MCF 10A (cell line): ENCODE data around the gene PPT2. TPM values are rescaled to one million over a fixed set of nuclear protein-coding genes. Genes with fewer than 3 reads are reported as not detected.
A peak's percentile ranks its signal among the peaks of the same experiment; 100 is the strongest.

Source experiments
- BruUV-seq: library from RNA; stranded (reverse); fragments of 400-500 nt; replicated peaks from 2 replicates; lab custom pipeline; 2021; lab: Mats Ljungman, UMichigan
- CTCF ChIA-PET: fragments of 300-600 bp; sonication (Branson Sonifier 250); formaldehyde crosslinking; extraction: SDS; loops from one replicate; lab custom pipeline; 2021; ENCODE audit warnings: antibody characterized with exemption, inconsistent platforms; lab: Yijun Ruan, JAX
- POLR2A ChIA-PET: fragments of 300-600, 350-650 bp; sonication (Branson Sonifier 250); formaldehyde crosslinking; extraction: SDS; loops from one replicate; lab custom pipeline; 2020; ENCODE audit warnings: antibody characterized with exemption, inconsistent platforms; lab: Yijun Ruan, JAX
- DNase-seq: peaks from one replicate; pipeline ENCODE4 v3.0.0-alpha.2; 2018; ENCODE audit not compliant: unreplicated experiment
- H3K27ac Mint-ChIP-seq: one replicate; pipeline ENCODE4 v1.8.0; 2022; ENCODE audit warnings: mild to moderate bottlenecking, low read depth, mixed read lengths; ENCODE audit not compliant: unreplicated experiment
- H3K27me3 Mint-ChIP-seq: one replicate; pipeline ENCODE4 v1.8.0; 2022; ENCODE audit warnings: mixed read lengths; ENCODE audit not compliant: insufficient read depth, unreplicated experiment
- H3K36me3 Mint-ChIP-seq: one replicate; pipeline ENCODE4 v1.8.0; 2022; ENCODE audit warnings: mild to moderate bottlenecking, moderate library complexity, mixed read lengths; ENCODE audit not compliant: insufficient read depth, unreplicated experiment
- H3K4me1 Mint-ChIP-seq: one replicate; pipeline ENCODE4 v1.8.0; 2022; ENCODE audit warnings: mixed read lengths; ENCODE audit not compliant: insufficient read depth, unreplicated experiment
- H3K4me3 Mint-ChIP-seq: one replicate; pipeline ENCODE4 v1.8.0; 2022; ENCODE audit warnings: mild to moderate bottlenecking, moderate library complexity, mixed read lengths; ENCODE audit not compliant: unreplicated experiment
- H3K9me3 Mint-ChIP-seq: one replicate; pipeline ENCODE4 v1.8.0; 2022; ENCODE audit warnings: mixed read lengths; ENCODE audit not compliant: unreplicated experiment
- intact Hi-C: fragments of 100-400 bp; cut with micrococcal nuclease; formaldehyde crosslinking; loops from 2 replicates; pipeline ENCODE4 v1.14.1; 2022
- total RNA-seq: library from RNA; stranded (reverse); gene quantifications from 2 replicates; pipeline ENCODE4 v1.2.3, GENCODE V29; 2022
- TF ChIP-seq, protein P1 (sequence below): fragments of 200-600 bp; IDR thresholded peaks from one replicate; pipeline ENCODE4 v1.8.0; 2022; ENCODE audit warnings: antibody characterized with exemption, mild to moderate bottlenecking; ENCODE audit not compliant: unreplicated experiment

The PPT2 gene
- total RNA-seq, 1 experiment from 2014 or later, result 3.7 TPM

DNA sequence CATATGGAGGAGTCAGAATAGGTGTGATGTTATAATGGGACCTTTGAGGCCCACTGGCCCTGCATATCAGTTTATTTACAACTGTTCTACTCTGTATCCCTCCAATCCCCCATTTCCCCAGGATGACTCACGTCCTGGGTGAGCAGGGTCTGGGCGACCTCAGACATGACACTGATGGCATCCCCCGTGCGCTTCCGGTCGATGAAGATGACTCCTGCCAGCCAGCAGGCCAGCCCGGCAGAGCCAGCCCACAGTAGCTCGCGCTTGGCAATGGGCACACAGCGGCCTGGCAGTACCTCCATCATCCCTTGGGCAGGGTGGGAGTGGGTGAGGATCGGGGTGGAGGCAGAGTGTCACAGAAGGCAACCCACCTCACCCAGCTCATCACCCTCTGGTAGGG lies 16.4 kb downstream of the PPT2 start:
- Mint-ChIP-seq H3K9me3 (no peaks in the 10 kb centered on the region), H3K27ac (no peak overlapping the region), H3K36me3 (peaks cover 18% of the 10 kb centered on the region), H3K4me1 (peaks cover 18% of the 10 kb centered on the region), H3K4me3 (no peak overlapping the region), H3K27me3 (no peaks in the 10 kb centered on the region)
- no peak for DNase-seq
- CTCF ChIA-PET, result interaction anchor here (1.0 kb wide), 1 partner anchor 15 kb away, joined by 3 read pairs; no protein-coding TSS in a partner anchor
- POLR2A ChIA-PET, result no interaction called here
- TF ChIP-seq, protein P1, sequence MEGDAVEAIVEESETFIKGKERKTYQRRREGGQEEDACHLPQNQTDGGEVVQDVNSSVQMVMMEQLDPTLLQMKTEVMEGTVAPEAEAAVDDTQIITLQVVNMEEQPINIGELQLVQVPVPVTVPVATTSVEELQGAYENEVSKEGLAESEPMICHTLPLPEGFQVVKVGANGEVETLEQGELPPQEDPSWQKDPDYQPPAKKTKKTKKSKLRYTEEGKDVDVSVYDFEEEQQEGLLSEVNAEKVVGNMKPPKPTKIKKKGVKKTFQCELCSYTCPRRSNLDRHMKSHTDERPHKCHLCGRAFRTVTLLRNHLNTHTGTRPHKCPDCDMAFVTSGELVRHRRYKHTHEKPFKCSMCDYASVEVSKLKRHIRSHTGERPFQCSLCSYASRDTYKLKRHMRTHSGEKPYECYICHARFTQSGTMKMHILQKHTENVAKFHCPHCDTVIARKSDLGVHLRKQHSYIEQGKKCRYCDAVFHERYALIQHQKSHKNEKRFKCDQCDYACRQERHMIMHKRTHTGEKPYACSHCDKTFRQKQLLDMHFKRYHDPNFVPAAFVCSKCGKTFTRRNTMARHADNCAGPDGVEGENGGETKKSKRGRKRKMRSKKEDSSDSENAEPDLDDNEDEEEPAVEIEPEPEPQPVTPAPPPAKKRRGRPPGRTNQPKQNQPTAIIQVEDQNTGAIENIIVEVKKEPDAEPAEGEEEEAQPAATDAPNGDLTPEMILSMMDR, result no peak
- intact Hi-C loops, result no loop called here
- BruUV-seq, result no TSS peak

DNA sequence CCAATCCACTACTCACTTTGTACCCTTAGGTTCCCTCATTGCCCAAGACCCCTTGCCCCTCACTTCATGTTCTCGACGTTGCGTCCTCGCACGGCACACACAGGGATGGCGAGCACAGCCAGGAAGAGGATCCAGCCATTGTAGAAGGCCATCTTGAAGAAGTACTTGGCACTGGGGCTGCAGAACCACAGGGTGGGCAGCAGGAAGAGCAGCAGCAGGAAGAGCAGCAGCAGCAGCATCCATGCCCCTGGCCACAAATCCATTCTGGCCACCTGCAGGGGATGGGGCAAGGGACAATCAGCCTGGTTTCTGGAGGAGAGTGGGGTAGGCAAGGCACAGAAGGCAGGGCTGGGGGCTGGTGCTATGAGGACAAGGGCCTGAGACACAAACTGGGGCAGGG lies 17.3 kb downstream of the PPT2 start:
- CTCF ChIA-PET, result no interaction called here
- Mint-ChIP-seq H3K36me3 (peaks cover 17% of the 10 kb centered on the region), H3K27me3 (no peaks in the 10 kb centered on the region), H3K4me3 (no peak overlapping the region), H3K4me1 (peaks cover 20% of the 10 kb centered on the region), H3K9me3 (no peaks in the 10 kb centered on the region), H3K27ac (no peak overlapping the region)
- TF ChIP-seq, protein P1, result no peak
- intact Hi-C loops, result no loop called here
- no peak for DNase-seq
- POLR2A ChIA-PET, result no interaction called here
- no TSS peak for BruUV-seq

DNA sequence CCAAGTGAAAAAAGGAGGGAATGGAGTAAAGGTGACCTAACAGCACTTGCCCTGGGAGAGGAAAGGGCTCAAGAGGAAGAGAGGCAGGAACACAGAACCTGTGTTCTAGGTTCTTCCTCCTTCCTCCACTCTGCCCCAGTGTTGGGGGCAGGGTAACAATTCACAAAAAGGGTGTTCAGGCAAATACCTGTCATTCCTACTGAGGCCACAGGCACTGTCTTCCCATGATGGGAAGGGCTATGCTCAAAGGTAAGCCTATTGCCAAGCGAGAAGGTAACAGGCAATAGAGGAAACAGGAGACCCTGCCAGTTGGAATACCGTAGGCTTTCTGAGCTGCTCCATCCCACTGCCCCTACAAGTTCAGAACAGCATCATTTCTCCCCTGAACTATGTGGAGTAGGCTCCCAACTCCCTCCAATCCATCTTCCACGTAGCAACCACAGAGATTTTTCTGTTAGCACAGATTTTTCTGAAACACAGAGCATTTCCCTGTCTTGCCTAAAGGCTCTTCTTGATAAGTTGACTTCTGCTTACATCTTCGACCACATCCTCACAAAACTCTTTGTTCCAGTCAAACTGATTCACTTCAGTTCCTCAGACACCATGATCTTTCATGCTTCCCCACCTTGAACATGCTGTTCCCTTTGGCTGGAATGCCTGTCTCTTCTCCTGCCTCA lies 19.2 kb downstream of the PPT2 start:
- peaks cover 29% of the 10 kb centered on the region for H3K4me1 Mint-ChIP-seq
- no peak overlapping the region for H3K4me3 Mint-ChIP-seq
- H3K9me3 Mint-ChIP-seq, result no peaks in the 10 kb centered on the region
- no peaks in the 10 kb centered on the region for H3K27me3 Mint-ChIP-seq
- POLR2A ChIA-PET, result interaction anchor here (0.7 to 1.4 kb wide), 2 partner anchors 15 to 18 kb away, joined by 3 read pairs; no protein-coding TSS in a partner anchor
- TF ChIP-seq, protein P1, result no peak
- intact Hi-C loops, result no loop called here
- BruUV-seq, result no TSS peak
- H3K27ac Mint-ChIP-seq, result peak overlapping the region; percentile 7
- DNase-seq, result no peak
- CTCF ChIA-PET, result interaction anchor here (0.6 to 0.7 kb wide), 2 partner anchors 57 to 81 kb away, joined by 3 read pairs; no protein-coding TSS in a partner anchor
- peaks cover 21% of the 10 kb centered on the region for H3K36me3 Mint-ChIP-seq

DNA sequence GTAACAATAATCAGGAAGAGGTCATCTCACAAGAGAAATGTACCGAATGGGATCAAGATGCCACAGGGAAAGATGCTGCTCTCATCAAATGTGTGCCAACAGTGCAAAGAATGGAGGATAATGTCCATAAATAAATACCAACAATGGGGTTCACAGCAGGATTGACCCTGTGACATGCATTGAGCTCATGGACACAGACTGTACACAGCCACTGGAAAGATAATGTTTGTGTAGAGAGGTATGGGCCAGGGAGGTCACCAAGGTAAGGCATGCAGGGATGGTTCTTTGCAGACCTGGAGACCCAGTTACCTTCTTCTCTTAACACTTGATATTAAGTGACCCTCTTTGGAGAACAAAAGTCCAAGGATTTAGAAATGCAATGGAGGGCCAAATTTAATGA lies 20.5 kb downstream of the PPT2 start:
- no TSS peak for BruUV-seq
- Mint-ChIP-seq H3K27ac (no peak overlapping the region), H3K9me3 (no peaks in the 10 kb centered on the region), H3K27me3 (no peaks in the 10 kb centered on the region), H3K4me1 (peaks cover 40% of the 10 kb centered on the region), H3K36me3 (peaks cover 31% of the 10 kb centered on the region), H3K4me3 (peak overlapping the region; percentile 79)
- no peak for DNase-seq
- intact Hi-C loops, result no loop called here
- ChIA-PET CTCF (no interaction called here), POLR2A (interaction anchor here (0.6 kb wide), 1 partner anchor 569 kb away, joined by 3 read pairs; no protein-coding TSS in a partner anchor)
- TF ChIP-seq, protein P1, result no peak
